H1 (cell line): ENCODE measurements around the gene HK1. TPM values are rescaled to one million over a fixed set of nuclear protein-coding genes. Genes with fewer than 3 reads are reported as not detected.
A peak's percentile ranks its signal among the peaks of the same experiment; 100 is the strongest.

Experiments used
- CTCF ChIA-PET: fragments of 300-600 bp; sonication (Branson Sonifier 250); formaldehyde crosslinking; loops from one replicate; lab custom pipeline; 2021; ENCODE audit not compliant: partially characterized antibody; lab: Charles Lee
- POLR2A ChIA-PET: fragments of 300-600 bp; sonication (Branson Sonifier 250); formaldehyde crosslinking; loops from one replicate; lab custom pipeline; 2021; ENCODE audit warnings: inconsistent platforms; ENCODE audit not compliant: partially characterized antibody; lab: Charles Lee
- DNase-seq, 2 experiments: peaks; one replicate each; pipeline versions ENCODE4 v3.0.0 to v3.0.0-alpha.2; 2010 to 2022; ENCODE audit warnings: low spot score in 2 of 2, low read depth in 1 of 2, mixed read lengths in 1 of 2
- FAIRE-seq: peaks from 2 replicates; lab custom pipeline; 2011; peaks lifted over from hg19 to GRCh38; lab: Jason Lieb, UNC
- H2AFZ ChIP-seq: 2 replicates; pipeline ENCODE4 v1.8.1; 2012; ENCODE audit warnings: low read length, inconsistent platforms
- H2AK5ac ChIP-seq: 2 replicates; pipeline ENCODE4 v1.6.1; 2013; ENCODE audit warnings: low read depth, low read length
- H2BK120ac ChIP-seq: replicated peaks from 2 replicates; pipeline ENCODE3; 2013; ENCODE audit warnings: low read depth, low read length, inconsistent platforms
- H2BK12ac ChIP-seq: 2 replicates; pipeline ENCODE4 v1.6.1; 2013; ENCODE audit warnings: low read depth, low read length
- H2BK15ac ChIP-seq: 2 replicates; pipeline ENCODE4 v1.6.1; 2013; ENCODE audit warnings: low read length
- H2BK20ac ChIP-seq: 2 replicates; pipeline ENCODE4 v1.6.1; 2013; ENCODE audit warnings: low read length
- H2BK5ac ChIP-seq: 2 replicates; pipeline ENCODE4 v1.6.1; 2013; ENCODE audit warnings: low read depth, low read length
- H3K14ac ChIP-seq: 2 replicates; pipeline ENCODE4 v1.6.1; 2013; ENCODE audit warnings: inconsistent platforms; ENCODE audit not compliant: insufficient read length
- H3K18ac ChIP-seq: 2 replicates; pipeline ENCODE4 v1.6.1; 2013; ENCODE audit warnings: low read length; ENCODE audit errors: extremely low read depth
- H3K23ac ChIP-seq: 2 replicates; pipeline ENCODE4 v1.6.1; 2013; ENCODE audit warnings: inconsistent platforms; ENCODE audit not compliant: insufficient read length
- H3K23me2 ChIP-seq: 2 replicates; pipeline ENCODE4 v1.6.1; 2013; ENCODE audit warnings: low read depth, low read length
- H3K27ac ChIP-seq: 2 replicates; pipeline ENCODE4 v1.6.1; 2011; ENCODE audit warnings: low read depth, low read length, inconsistent platforms
- H3K27me3 ChIP-seq, 4 experiments: replicated peaks in 1 of 4; 1 replicate in 1 of 4; 2 replicates in 3 of 4; pipeline versions ENCODE4 v1.6.1 to v1.8.1; 2011 to 2013; ENCODE audit warnings: low read length in 3 of 4, mild to moderate bottlenecking in 3 of 4, inconsistent platforms in 2 of 4, mixed read lengths in 2 of 4, moderate library complexity in 1 of 4; ENCODE audit not compliant: control insufficient read depth in 3 of 4, insufficient read depth in 3 of 4; ENCODE audit errors: extremely low read depth in 1 of 4
- H3K36me3 ChIP-seq, 4 experiments: 2 replicates each; pipeline versions ENCODE4 v1.6.1 to v1.8.1; 2011 to 2013; ENCODE audit warnings: mild to moderate bottlenecking in 4 of 4, low read length in 3 of 4, moderate library complexity in 2 of 4, control low read depth in 1 of 4, inconsistent platforms in 1 of 4; ENCODE audit not compliant: insufficient read depth in 4 of 4, control insufficient read depth in 2 of 4
- H3K4ac ChIP-seq: replicated peaks from 2 replicates; pipeline ENCODE3; 2013; ENCODE audit warnings: low read length, low read depth, mixed read lengths, inconsistent platforms; ENCODE audit not compliant: insufficient read length
- H3K4me1 ChIP-seq, 4 experiments: replicated peaks in 1 of 4; 1 replicate in 1 of 4; 2 replicates in 3 of 4; pipeline versions ENCODE4 v1.6.1 to v1.8.1; 2011 to 2013; ENCODE audit warnings: low read length in 3 of 4, inconsistent platforms in 2 of 4, mixed read lengths in 1 of 4; ENCODE audit not compliant: insufficient read depth in 4 of 4, control insufficient read depth in 3 of 4
- H3K4me2 ChIP-seq, 2 experiments: 2 replicates each; pipeline versions ENCODE4 v1.6.1 to v1.8.1; 2011 to 2013; ENCODE audit warnings: low read depth in 2 of 2, low read length in 2 of 2, control low read depth in 1 of 2, inconsistent platforms in 1 of 2, mild to moderate bottlenecking in 1 of 2; ENCODE audit not compliant: insufficient read depth in 1 of 2
- H3K4me3 ChIP-seq, 4 experiments: fragments of 200-600, 300-600 bp in 1 of 4; sonication (generic), shearing (Covaris generic), sonication (Bioruptor Twin) in 1 of 4; 2 replicates each; pipeline versions ENCODE4 v1.5.1 to v1.8.1; 2011 to 2016; ENCODE audit warnings: low read length in 4 of 4, low read depth in 3 of 4, control low read depth in 2 of 4, inconsistent platforms in 2 of 4, mild to moderate bottlenecking in 2 of 4, mixed read lengths in 1 of 4, moderate library complexity in 1 of 4; ENCODE audit not compliant: insufficient read depth in 2 of 4; ENCODE audit errors: extremely low read depth in 1 of 4
- H3K56ac ChIP-seq: replicated peaks from 2 replicates; pipeline ENCODE3; 2013; ENCODE audit warnings: low read depth, mild to moderate bottlenecking, mixed read lengths, low read length, inconsistent platforms; ENCODE audit not compliant: insufficient read length
- H3K79me1 ChIP-seq: 2 replicates; pipeline ENCODE4 v1.6.1; 2013; ENCODE audit warnings: low read depth, low read length, control low read depth
- H3K79me2 ChIP-seq, 2 experiments: 2 replicates each; pipeline versions ENCODE4 v1.6.1 to v1.8.1; 2012 to 2013; ENCODE audit warnings: low read length in 2 of 2, mild to moderate bottlenecking in 2 of 2, inconsistent platforms in 1 of 2; ENCODE audit not compliant: insufficient read depth in 2 of 2, control insufficient read depth in 1 of 2
- H3K9ac ChIP-seq, 4 experiments: replicated peaks in 1 of 4; 1 replicate in 1 of 4; 2 replicates in 3 of 4; pipeline versions ENCODE4 v1.6.1 to v1.8.1; 2011 to 2013; ENCODE audit warnings: low read depth in 3 of 4, low read length in 3 of 4, control low read depth in 2 of 4, mild to moderate bottlenecking in 2 of 4, moderate library complexity in 2 of 4, inconsistent platforms in 1 of 4; ENCODE audit errors: extremely low read depth in 1 of 4
- H3K9me3 ChIP-seq, 2 experiments: 2 replicates each; pipeline versions ENCODE4 v1.6.1 to v1.8.1; 2012 to 2013; ENCODE audit warnings: mild to moderate bottlenecking in 2 of 2, moderate library complexity in 2 of 2, control low read depth in 1 of 2, inconsistent platforms in 1 of 2, low read depth in 1 of 2, low read length in 1 of 2, mixed read lengths in 1 of 2; ENCODE audit not compliant: insufficient read depth in 2 of 2
- H4K20me1 ChIP-seq, 2 experiments: replicated peaks in 1 of 2; 2 replicates each; pipeline versions ENCODE3 to v1.8.1; 2011 to 2013; ENCODE audit warnings: inconsistent platforms in 2 of 2, low read length in 2 of 2, mild to moderate bottlenecking in 1 of 2; ENCODE audit not compliant: insufficient read depth in 2 of 2, control insufficient read depth in 1 of 2
- H4K5ac ChIP-seq: 2 replicates; pipeline ENCODE4 v1.6.1; 2013; ENCODE audit warnings: low read length, low read depth, mixed read lengths, inconsistent platforms; ENCODE audit not compliant: insufficient read length
- H4K8ac ChIP-seq: 2 replicates; pipeline ENCODE4 v1.8.0; 2013; ENCODE audit warnings: mild to moderate bottlenecking, moderate library complexity, low read length, inconsistent platforms; ENCODE audit not compliant: insufficient read depth; ENCODE audit errors: extremely low read depth
- H4K91ac ChIP-seq: replicated peaks from 2 replicates; pipeline ENCODE3; 2013; ENCODE audit warnings: low read length, mixed read lengths, inconsistent platforms; ENCODE audit not compliant: insufficient read length
- KDM4A ChIP-seq: IDR thresholded peaks from one replicate; pipeline ENCODE4 v1.7.1; 2012; ENCODE audit warnings: low read depth, mild to moderate bottlenecking, moderate library complexity, low read length, inconsistent platforms; ENCODE audit not compliant: severe bottlenecking
- WGBS, 2 experiments: shearing (Covaris generic) in 1 of 2; methylation state at CpG; one replicate each; pipeline versions ENCODE4 v1.1.6 to v1.1.7; 2013 to 2015; ENCODE audit warnings: low lambda C conversion rate in 2 of 2, mixed read lengths in 2 of 2, inconsistent platforms in 1 of 2, low coverage in 1 of 2, missing lambda C conversion rate in 1 of 2; ENCODE audit not compliant: insufficient replicate concordance in 2 of 2, insufficient coverage in 1 of 2, insufficient read length in 1 of 2; ENCODE audit errors: extremely low coverage in 1 of 2, missing lambda C conversion rate in 1 of 2; 5-methylcytosine and 5-hydroxymethylcytosine counted together
- polyA plus RNA-seq, 7 experiments: library from polyadenylated mRNA; depleted of rRNA in 3 of 7; stranded (reverse) in 5 of 7; unstranded in 2 of 7; fragments of >200 nt in 5 of 7; fragments of 200-250 nt in 2 of 7; gene quantifications; 1 replicate in 5 of 7; 2 replicates in 1 of 7; 4 replicates in 1 of 7; pipeline versions ENCODE4 v1.2.1 to v1.2.3, GENCODE V29; 2011 to 2013; ENCODE audit warnings: missing spikeins in 2 of 7, mixed read lengths in 2 of 7
- total RNA-seq: library from RNA; stranded (reverse); fragmentation: NEBNext Ultra II Directional; extraction: Animal tissue kit (Norgen Biotek cat#: 25700); gene quantifications from 2 replicates; pipeline ENCODE4 v1.2.1, GENCODE V29; 2021

Gene HK1
- total and polyA plus RNA-seq, 2 of the 8 experiments (the other 6 are each of a cell fraction or from before 2014, with no cell fraction given), result 55.8 to 247 TPM

- Histone ChIP-seq H2AK5ac (no peak overlapping the region), H3K79me2 (peaks cover 51 to 90% of the 10 kb centered on the region in 2 experiments), H3K9me3 (no peaks in the 10 kb centered on the region), H3K4me3 (no peak overlapping the region), H2BK15ac (peak overlapping the region; percentile 84; the same call in 1 of the 2 replicates), H4K5ac (no peak overlapping the region), H2BK5ac (no peak overlapping the region), H3K14ac (no peak overlapping the region), H3K36me3 (no peaks in the 10 kb centered on the region), H4K8ac (no peak overlapping the region; the same call in 1 of the 2 replicates), H2BK12ac (peak overlapping the region; percentile 70; the same call in 1 of the 2 replicates), H4K20me1 (peaks cover 4 to 9% of the 10 kb centered on the region in 2 experiments), H2BK120ac (no peak overlapping the region), H4K91ac (no peak overlapping the region), H3K18ac (0 out of 2 replicates have a peak overlapping the region, but pooled peaks have one; percentile 6), H3K56ac (no peak overlapping the region), H3K9ac (no peak overlapping the region), H3K23me2 (peaks cover 6% of the 10 kb centered on the region), H3K4me2 (no peak overlapping the region; a peak in 1 of 4 replicates), H3K23ac (no peak overlapping the region), H3K4me1 (peaks cover 17 to 51% (median 45%) of the 10 kb centered on the region in 4 experiments), H3K4ac (no peak overlapping the region), H2AFZ (no peak overlapping the region), H3K27ac (no peak overlapping the region), H2BK20ac (no peak overlapping the region), H3K27me3 (no peaks in the 10 kb centered on the region), H3K79me1 (peaks cover 15% of the 10 kb centered on the region; the same call in 1 of the 2 replicates)
- ChIA-PET CTCF (interaction anchor here (1.0 to 1.9 kb wide), 7 partner anchors 9 to 89 kb away, joined by 3 to 8 read pairs (median 5); no protein-coding TSS in a partner anchor), POLR2A (interaction anchor here (1.3 to 1.4 kb wide), 2 partner anchors 13 to 53 kb away, joined by 4 to 6 read pairs; no protein-coding TSS in a partner anchor)
- DNase-seq (no peak), FAIRE-seq (no peak)
- 72% methylated on average over 1 of the region's 1 CpG; no CpG with 5 or more reads in 1 of the 2 experiments for WGBS, 2 experiments
- TF ChIP-seq KDM4A, result no peak
Observed at GRCh38 chr10:69324583-69324982, 46.3 kb downstream of the HK1 start.
